Activated T-cell treated with anti-CD3 and anti-CD28 coated beads, Interleukin-2, amount 50 U/mL, for 72 hours (primary cell): ENCODE results near the gene ATP5PD. TPM values are rescaled to one million over a fixed set of nuclear protein-coding genes. Genes with fewer than 3 reads are reported as not detected.

Source experiments
- ATAC-seq, 2 donors: fragments of 150-1000 bp; cut with Tn5 transposase; replicated peaks in 1 of 2; 2 replicates each; pipeline ENCODE4 v1.10.0; 2021; ENCODE audit warnings: moderate library complexity in 2 of 2, mild to moderate bottlenecking in 1 of 2
- DNase-seq, 2 donors: peaks; one replicate each; pipeline ENCODE4 v3.0.0; 2021 to 2022; ENCODE audit warnings: mixed read lengths in 1 of 2
- H3K27ac Mint-ChIP-seq: one replicate; pipeline ENCODE4 v1.8.0; 2022; ENCODE audit warnings: mild to moderate bottlenecking, moderate library complexity, mixed read lengths
- H3K27me3 Mint-ChIP-seq: one replicate; pipeline ENCODE4 v1.8.0; 2022; ENCODE audit warnings: low read depth, mixed read lengths
- H3K36me3 Mint-ChIP-seq, 2 donors: one replicate each; pipeline ENCODE4 v1.8.0; 2022; ENCODE audit warnings: mixed read lengths in 2 of 2, mild to moderate bottlenecking in 1 of 2; ENCODE audit not compliant: insufficient read depth in 2 of 2
- H3K4me1 Mint-ChIP-seq: one replicate; pipeline ENCODE4 v1.8.0; 2022; ENCODE audit warnings: low read depth, mixed read lengths
- H3K4me3 Mint-ChIP-seq, 2 donors: one replicate each; pipeline ENCODE4 v1.8.0; 2022; ENCODE audit warnings: mild to moderate bottlenecking in 2 of 2, mixed read lengths in 2 of 2, moderate library complexity in 2 of 2
- H3K9me3 Mint-ChIP-seq, 2 donors: one replicate each; pipeline ENCODE4 v1.8.0; 2022; ENCODE audit warnings: mixed read lengths in 2 of 2
- total RNA-seq, 2 donors: library from RNA; stranded (reverse); gene quantifications; one replicate each; pipeline ENCODE4 v1.2.3, GENCODE V29; 2022

ATP5PD gene
- total RNA-seq, 2 donors from 2014 or later = 125 to 147 TPM

DNA sequence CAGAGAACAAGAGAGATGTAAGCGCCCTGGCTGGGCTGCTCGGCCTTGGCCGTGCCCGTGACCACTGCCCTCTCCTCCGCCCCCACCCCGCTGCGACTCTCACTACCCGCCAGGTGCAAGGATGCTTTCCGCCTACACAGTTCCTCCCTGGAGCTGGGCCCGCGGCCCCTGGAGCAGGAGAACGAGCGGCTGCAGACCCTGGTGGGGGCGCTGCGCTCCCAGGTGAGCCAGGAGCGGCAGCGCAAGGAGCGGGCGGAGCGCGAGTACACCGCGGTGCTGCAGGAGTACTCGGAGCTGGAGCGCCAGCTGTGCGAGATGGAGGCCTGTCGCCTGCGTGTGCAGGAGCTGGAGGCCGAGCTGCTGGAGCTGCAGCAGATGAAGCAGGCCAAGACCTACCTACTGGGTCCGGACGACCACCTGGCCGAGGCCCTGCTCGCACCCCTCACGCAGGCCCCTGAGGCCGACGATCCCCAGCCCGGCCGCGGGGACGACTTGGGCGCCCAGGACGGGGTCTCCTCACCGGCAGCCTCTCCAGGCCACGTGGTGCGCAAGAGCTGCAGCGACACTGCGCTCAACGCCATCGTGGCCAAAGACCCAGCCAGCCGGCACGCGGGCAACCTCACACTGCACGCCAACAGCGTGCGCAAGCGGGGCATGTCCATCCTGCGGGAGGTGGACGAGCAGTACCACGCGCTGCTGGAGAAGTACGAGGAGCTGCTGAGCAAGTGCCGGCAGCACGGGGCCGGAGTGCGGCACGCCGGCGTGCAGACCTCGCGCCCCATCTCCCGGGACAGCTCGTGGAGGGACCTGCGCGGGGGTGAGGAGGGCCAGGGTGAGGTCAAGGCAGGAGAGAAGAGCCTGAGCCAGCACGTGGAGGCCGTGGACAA lies 43.5 kb downstream of the ATP5PD start:
- Mint-ChIP-seq H3K27ac (no peak overlapping the region), H3K36me3 (no peaks in the 10 kb centered on the region), H3K4me3 (no peak overlapping the region), H3K27me3 (no peaks in the 10 kb centered on the region), H3K4me1 (no peaks in the 10 kb centered on the region), H3K9me3 (no peaks in the 10 kb centered on the region)
- ATAC-seq (no peak), DNase-seq (no peak)

DNA sequence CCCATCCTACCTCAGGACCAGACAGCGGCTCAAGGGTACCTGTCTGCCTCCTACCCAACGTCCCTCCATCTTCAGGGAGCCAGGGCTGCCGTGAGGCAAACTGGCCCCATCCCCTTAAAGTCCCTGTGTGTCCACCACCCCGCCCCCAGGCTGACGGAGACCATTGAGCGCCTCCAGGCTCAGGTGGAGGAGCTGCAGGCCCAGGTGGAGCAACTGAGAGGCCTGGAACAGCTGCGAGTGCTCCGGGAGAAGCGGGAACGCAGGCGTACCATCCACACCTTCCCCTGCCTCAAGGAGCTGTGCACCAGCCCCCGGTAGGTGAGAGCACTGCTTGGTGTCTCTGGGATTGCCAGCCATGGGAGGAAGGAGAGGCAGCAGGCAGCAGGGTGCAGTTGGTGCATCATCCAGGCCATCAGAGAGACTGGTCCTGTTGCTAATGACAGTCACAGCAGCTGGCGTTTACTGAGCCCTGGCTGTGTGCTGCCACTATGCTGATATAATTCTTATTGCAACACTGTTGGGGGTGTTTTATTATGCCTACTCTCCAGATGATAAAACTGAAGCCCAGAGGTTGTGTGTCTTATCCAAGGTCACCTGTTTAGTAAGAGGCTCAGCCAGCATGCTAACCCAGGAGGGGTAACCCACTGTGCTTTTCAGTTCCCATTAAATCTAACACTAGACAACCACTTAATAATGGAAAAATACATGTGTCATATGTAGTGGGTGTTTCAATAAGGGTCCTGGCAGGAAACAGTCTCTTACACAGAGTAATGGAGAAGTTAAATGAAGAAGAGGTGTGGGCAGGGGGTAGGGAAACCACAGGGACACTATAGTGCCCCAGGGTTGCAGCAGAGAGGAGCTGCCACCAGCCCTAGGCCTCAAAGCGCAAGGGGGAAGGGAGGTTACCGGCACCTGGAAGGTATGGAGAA lies 44.6 kb downstream of the ATP5PD start:
- no peak overlapping the region for H3K27ac Mint-ChIP-seq
- no peaks in the 10 kb centered on the region for H3K36me3 Mint-ChIP-seq
- H3K27me3 Mint-ChIP-seq = no peaks in the 10 kb centered on the region
- ATAC-seq (no peak), DNase-seq (no peak)
- H3K9me3 Mint-ChIP-seq = no peaks in the 10 kb centered on the region
- H3K4me1 Mint-ChIP-seq = no peaks in the 10 kb centered on the region
- no peak overlapping the region for H3K4me3 Mint-ChIP-seq

DNA sequence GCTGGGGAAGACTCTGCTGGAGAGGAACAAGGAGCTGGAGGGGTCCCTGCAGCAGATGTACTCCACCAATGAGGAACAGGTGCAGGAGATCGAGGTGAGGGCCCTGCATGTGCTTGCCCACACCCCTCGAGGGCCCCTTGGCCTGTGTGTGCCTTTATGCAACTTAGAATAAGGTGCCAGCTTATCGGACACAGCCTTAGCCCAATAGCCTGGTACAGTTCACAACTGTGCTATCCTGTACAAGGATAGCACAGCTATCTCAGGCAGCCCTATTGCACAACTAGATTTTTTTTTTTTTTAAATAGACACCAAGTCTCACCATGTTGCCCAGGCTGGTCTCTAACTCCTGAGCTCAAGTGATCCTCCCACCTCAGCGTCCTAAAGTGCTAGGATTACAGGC lies 47.2 kb downstream of the ATP5PD start:
- no peak overlapping the region for H3K4me3 Mint-ChIP-seq

DNA sequence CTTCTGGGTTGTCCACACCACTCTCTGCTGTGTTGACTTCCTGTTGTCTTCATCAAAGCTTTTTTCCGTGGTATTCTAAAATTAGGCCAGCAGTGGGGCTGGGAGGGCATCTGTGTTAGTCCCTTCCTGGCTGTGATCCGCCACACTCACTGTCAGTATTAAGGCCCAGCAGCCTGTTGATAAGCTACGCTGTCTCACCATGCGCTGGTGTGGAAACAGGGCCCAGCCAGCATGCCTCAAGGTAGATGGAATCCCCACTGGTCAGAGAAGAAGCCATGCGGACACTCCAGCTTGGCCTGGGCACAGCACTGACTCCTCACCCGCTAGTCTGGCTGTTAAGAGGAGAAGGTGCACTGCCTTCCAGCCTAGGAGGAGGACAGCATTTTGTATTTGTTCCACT lies 48.0 kb downstream of the ATP5PD start:
- ATAC-seq (no peak), DNase-seq (no peak)
- no peaks in the 10 kb centered on the region for H3K36me3 Mint-ChIP-seq
- no peaks in the 10 kb centered on the region for H3K9me3 Mint-ChIP-seq
- H3K27ac Mint-ChIP-seq = no peak overlapping the region
- no peak overlapping the region for H3K4me3 Mint-ChIP-seq
- H3K4me1 Mint-ChIP-seq = no peaks in the 10 kb centered on the region
- H3K27me3 Mint-ChIP-seq = no peaks in the 10 kb centered on the region

More for the DNA sequence above, 47.2 kb downstream of the ATP5PD start:
- no peaks in the 10 kb centered on the region for H3K27me3 Mint-ChIP-seq
- no peaks in the 10 kb centered on the region for H3K4me1 Mint-ChIP-seq
- DNase-seq (no peak), ATAC-seq (no peak)
- H3K36me3 Mint-ChIP-seq = no peaks in the 10 kb centered on the region
- no peaks in the 10 kb centered on the region for H3K9me3 Mint-ChIP-seq
- no peak overlapping the region for H3K27ac Mint-ChIP-seq

DNA sequence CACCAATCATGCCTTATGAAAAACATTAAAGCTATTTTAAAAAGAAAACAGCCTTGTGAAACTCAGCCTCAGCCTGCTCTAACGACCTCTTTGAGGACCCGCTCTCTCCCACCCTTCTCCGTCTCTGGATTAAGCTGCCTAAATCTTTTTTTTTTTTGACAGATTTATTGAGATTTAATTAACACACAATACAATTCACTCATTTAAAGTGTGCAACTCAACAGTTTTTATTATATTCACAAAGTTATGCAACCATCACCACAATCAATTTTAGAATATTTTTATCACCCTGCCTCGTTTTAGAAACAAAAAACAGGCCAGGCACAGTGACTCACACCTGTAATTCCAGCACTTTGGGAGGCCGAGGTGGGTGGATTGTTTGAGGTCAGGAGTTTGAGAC lies 50.9 kb downstream of the ATP5PD start:
- DNase-seq (no peak), ATAC-seq (no peak)
- Mint-ChIP-seq H3K27me3 (no peaks in the 10 kb centered on the region), H3K36me3 (no peaks in the 10 kb centered on the region), H3K4me1 (no peaks in the 10 kb centered on the region), H3K4me3 (no peak overlapping the region), H3K9me3 (no peaks in the 10 kb centered on the region), H3K27ac (no peak overlapping the region)

DNA sequence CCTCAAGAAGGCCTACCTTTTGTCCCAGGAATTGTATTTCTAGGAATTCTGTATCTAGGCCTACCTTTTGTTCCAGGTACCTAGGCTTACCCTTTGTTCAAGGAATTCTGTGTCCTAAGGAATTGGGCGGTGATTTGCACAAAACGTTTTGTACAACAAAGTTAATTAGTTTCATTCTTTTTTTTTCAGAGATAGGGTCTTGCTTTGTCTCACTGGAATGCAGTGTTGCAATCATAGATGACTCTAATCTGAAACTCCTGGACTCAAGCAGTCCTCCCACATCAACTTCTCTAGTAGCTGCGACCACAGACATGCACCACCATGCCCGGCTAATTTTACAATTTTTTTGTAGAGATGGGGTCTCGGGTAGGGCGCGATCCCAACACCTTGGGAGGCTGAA lies 52.3 kb downstream of the ATP5PD start:
- Mint-ChIP-seq H3K4me1 (no peaks in the 10 kb centered on the region), H3K36me3 (no peaks in the 10 kb centered on the region), H3K27ac (no peak overlapping the region), H3K9me3 (no peaks in the 10 kb centered on the region), H3K27me3 (no peaks in the 10 kb centered on the region), H3K4me3 (no peak overlapping the region)
- ATAC-seq (no peak), DNase-seq (no peak)

DNA sequence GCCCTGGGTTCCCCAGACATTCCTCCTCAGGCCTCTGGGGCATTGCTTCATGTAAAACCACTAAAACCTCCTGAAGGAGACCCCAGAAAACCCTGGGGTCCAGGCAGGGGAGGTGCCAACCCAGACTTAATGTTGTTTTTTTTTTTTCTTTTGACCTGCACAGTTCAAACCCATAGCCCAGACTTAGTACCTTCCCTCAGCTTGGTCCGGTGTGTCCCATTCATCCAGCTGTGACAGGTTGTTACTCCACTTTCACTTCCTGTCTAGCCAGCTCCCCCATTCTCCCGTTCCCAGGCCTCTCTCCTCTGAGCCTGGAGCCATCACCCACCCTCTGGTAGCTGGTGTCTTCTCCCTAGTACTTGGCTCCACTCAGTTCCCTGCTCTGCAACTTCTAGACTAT lies 54.5 kb downstream of the ATP5PD start:
- ATAC-seq = no peak
- Mint-ChIP-seq H3K4me3 (no peak overlapping the region), H3K27me3 (peaks cover 1% of the 10 kb centered on the region), H3K4me1 (peaks cover 1% of the 10 kb centered on the region), H3K27ac (no peak overlapping the region), H3K36me3 (no peaks in the 10 kb centered on the region), H3K9me3 (no peaks in the 10 kb centered on the region)
- DNase-seq = no peak

DNA sequence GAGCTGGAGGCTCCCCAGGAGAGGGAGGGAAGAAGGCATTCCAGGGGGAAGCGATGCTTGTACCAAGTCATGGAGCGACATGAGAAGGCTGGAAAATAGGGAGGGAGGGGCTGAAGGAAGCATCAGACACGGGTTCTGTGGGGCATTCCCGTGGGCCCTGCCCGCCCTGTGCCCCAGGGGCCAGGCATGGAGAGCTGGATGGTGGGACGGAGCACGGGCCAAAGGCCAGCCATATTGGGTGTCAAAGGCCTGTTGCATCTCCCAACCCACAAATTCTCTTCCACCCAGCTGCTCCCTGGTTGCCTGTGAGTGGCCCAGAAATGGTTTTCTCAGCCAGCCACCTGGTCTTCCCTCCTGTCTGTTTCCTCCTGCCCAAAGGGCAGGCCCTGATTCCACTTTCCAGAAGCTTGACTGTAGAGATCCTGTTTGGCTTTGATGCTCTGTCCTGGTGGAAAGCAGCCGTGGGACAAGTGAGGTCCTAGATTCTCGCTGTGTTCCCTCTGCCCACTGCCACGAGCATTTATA lies 56.1 kb downstream of the ATP5PD start:
- no peak overlapping the region for H3K27ac Mint-ChIP-seq
- H3K36me3 Mint-ChIP-seq = no peaks in the 10 kb centered on the region
- H3K4me1 Mint-ChIP-seq = peaks cover 11% of the 10 kb centered on the region
- no peak for ATAC-seq
- H3K27me3 Mint-ChIP-seq = peaks cover 6% of the 10 kb centered on the region
- H3K4me3 Mint-ChIP-seq = no peak overlapping the region
- no peak for DNase-seq
- H3K9me3 Mint-ChIP-seq = no peaks in the 10 kb centered on the region

Other genes with a start within 250 kb of the ATP5PD start
- gene GRIN2C, start 187.1 kb downstream of the ATP5PD start, total RNA-seq = under 1 TPM; 0.14 to 0.37 TPM
- 10 to 100 TPM; 44.3 to 79.7 TPM for gene FDXR, start 174.0 kb downstream of the ATP5PD start, total RNA-seq
- not detected for gene FADS6, start 153.3 kb downstream of the ATP5PD start, total RNA-seq
- not detected for gene USH1G, start 123.7 kb downstream of the ATP5PD start, total RNA-seq
- not detected for gene OTOP2, start 122.7 kb downstream of the ATP5PD start, total RNA-seq
- not detected for gene OTOP3, start 111.1 kb downstream of the ATP5PD start, total RNA-seq
- 1 to 10 TPM; 7.3 to 7.4 TPM for gene HID1, start 74.2 kb downstream of the ATP5PD start, total RNA-seq
- under 1 TPM; 0.56 to 0.72 TPM for gene CDR2L, start 59.3 kb downstream of the ATP5PD start, total RNA-seq
- gene MRPL58, start 34.3 kb downstream of the ATP5PD start, total RNA-seq = 10 to 100 TPM; 39.1 to 50.6 TPM
- gene KCTD2, start 256 bp upstream of the ATP5PD start, total RNA-seq = 10 to 100 TPM; 21.4 to 24.1 TPM
- 1 to 10 TPM; 7.5 to 9.8 TPM for gene SLC16A5, start 41.0 kb upstream of the ATP5PD start, total RNA-seq
- 10 to 100 TPM; 10.6 to 12.9 TPM for gene ARMC7, start 63.0 kb upstream of the ATP5PD start, total RNA-seq
- gene NT5C, start 84.8 kb upstream of the ATP5PD start, total RNA-seq = 10 to 100 TPM; 56.5 to 65.9 TPM
- 100 to 1,000 TPM; 162 to 188 TPM for gene JPT1, start 107.5 kb upstream of the ATP5PD start, total RNA-seq
- gene SUMO2, start 136.0 kb upstream of the ATP5PD start, total RNA-seq = 100 to 1,000 TPM; 361 to 368 TPM
- gene NUP85, start 158.7 kb upstream of the ATP5PD start, total RNA-seq = 100 to 1,000 TPM in 1 of 2 donors, 10 to 100 TPM in 1; 88.3 to 114 TPM
- 10 to 100 TPM; 77.1 to 80.9 TPM for gene GGA3, start 214.6 kb upstream of the ATP5PD start, total RNA-seq
- 10 to 100 TPM; 42.8 to 43.0 TPM for gene MRPS7, start 214.9 kb upstream of the ATP5PD start, total RNA-seq
- gene MIF4GD, start 224.3 kb upstream of the ATP5PD start, total RNA-seq = 10 to 100 TPM; 63.1 to 67.9 TPM
- gene SLC25A19, start 242.5 kb upstream of the ATP5PD start, total RNA-seq = 10 to 100 TPM; 39.9 to 59.3 TPM